BE2C (cell line): Measurements from ENCODE around the gene MOB3A.

ENCODE experiments used
- DNase-seq: peaks from one replicate; pipeline ENCODE4 v3.0.0-alpha.2; 2020
- H3K27me3 ChIP-seq: fragments of 250-450 bp; sonication (Bioruptor Pico); 2 replicates; pipeline ENCODE4 v1.5.1; 2020; ENCODE audit warnings: mild to moderate bottlenecking
- H3K36me3 ChIP-seq: fragments of 250-450 bp; sonication (Bioruptor Pico); 2 replicates; pipeline ENCODE4 v1.5.1; 2020; ENCODE audit warnings: mild to moderate bottlenecking
- H3K4me1 ChIP-seq: fragments of 250-450 bp; sonication (Bioruptor Pico); 2 replicates; pipeline ENCODE4 v1.5.1; 2020
- H3K4me3 ChIP-seq: 2 replicates; pipeline ENCODE4 v1.5.1; 2011; ENCODE audit warnings: low read depth, low read length
- H3K9me3 ChIP-seq: fragments of 250-450 bp; sonication (Bioruptor Pico); 2 replicates; pipeline ENCODE4 v1.5.1; 2020
- CTCF ChIP-seq: IDR thresholded peaks from 2 replicates; pipeline ENCODE4 v1.5.1; 2012; ENCODE audit warnings: mild to moderate bottlenecking, low read depth, low read length

Gene MOB3A

GRCh38 chr19:2057484-2058469, 38.3 kb downstream of the MOB3A start:
- no peak overlapping the region for H3K4me3 ChIP-seq
- no peak for DNase-seq

GRCh38 chr19:2056837-2057192, 39.3 kb downstream of the MOB3A start:
- Histone ChIP-seq H3K36me3 (no peaks in the 10 kb centered on the region), H3K9me3 (no peaks in the 10 kb centered on the region), H3K4me3 (no peak overlapping the region), H3K27me3 (no peaks in the 10 kb centered on the region), H3K4me1 (peaks cover 12% of the 10 kb centered on the region)
- no peak for TF ChIP-seq CTCF
- DNase-seq, result no peak

More at GRCh38 chr19:2057484-2058469, 38.3 kb downstream of the MOB3A start:
- H3K36me3 ChIP-seq, result no peaks in the 10 kb centered on the region
- no peaks in the 10 kb centered on the region for H3K27me3 ChIP-seq
- peaks cover 18% of the 10 kb centered on the region for H3K4me1 ChIP-seq
- TF ChIP-seq CTCF, result no peak
- H3K9me3 ChIP-seq, result no peaks in the 10 kb centered on the region

GRCh38 chr19:2055931-2056836, 39.9 kb downstream of the MOB3A start:
- H3K4me3 ChIP-seq, result no peak overlapping the region

GRCh38 chr19:2054763-2055162, 41.4 kb downstream of the MOB3A start:
- no peak for DNase-seq
- TF ChIP-seq CTCF, result no peak
- no peaks in the 10 kb centered on the region for H3K9me3 ChIP-seq
- H3K4me3 ChIP-seq, result no peak overlapping the region
- peaks cover 5% of the 10 kb centered on the region for H3K4me1 ChIP-seq
- H3K27me3 ChIP-seq, result no peaks in the 10 kb centered on the region
- H3K36me3 ChIP-seq, result no peaks in the 10 kb centered on the region

More at GRCh38 chr19:2055931-2056836, 39.9 kb downstream of the MOB3A start:
- Histone ChIP-seq H3K4me1 (peaks cover 12% of the 10 kb centered on the region), H3K9me3 (no peaks in the 10 kb centered on the region), H3K27me3 (no peaks in the 10 kb centered on the region), H3K36me3 (no peaks in the 10 kb centered on the region)
- no peak for TF ChIP-seq CTCF
- no peak for DNase-seq

DNA sequence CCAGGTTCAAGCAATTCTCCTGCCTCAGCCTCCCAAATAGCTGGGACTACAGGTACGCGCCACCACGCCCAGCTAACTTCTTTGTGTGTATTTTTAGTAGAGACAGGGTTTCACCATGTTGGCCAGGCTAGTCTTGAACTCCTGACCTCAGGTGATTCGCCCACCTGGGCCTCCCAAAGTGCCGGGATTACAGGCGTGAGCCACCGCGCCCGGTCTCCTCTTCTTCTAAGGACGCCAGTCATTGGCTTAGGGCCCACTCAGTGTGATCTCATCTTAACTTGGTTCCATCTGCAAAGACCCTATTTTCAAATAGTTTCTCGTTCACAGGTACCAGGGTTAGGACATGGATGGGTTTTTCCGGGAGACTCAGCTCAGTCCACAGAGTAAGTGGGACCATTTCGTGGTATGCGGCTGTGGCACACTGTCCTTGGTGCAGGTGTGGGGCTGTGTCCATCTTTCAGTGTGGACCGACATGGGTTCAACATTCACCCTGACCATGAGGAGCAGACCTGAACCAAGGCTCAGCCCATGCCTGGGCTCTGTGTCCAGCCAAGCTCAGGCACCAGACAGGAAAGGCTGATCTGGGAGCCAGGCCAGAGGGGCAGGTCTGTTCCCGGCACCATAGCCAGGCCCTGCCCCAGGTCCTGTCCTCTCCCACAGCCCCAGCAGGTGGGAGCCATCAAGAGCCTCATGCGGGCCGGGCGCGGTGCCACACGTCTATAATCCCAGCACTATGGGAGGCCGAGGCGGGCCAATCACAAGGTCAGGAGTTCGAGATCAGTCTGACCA, 42.3 kb downstream of the MOB3A start:
- H3K4me3 ChIP-seq, result no peak overlapping the region
- TF ChIP-seq CTCF, result no peak
- peaks cover 5% of the 10 kb centered on the region; the same call in 1 of the 2 replicates for H3K36me3 ChIP-seq
- H3K9me3 ChIP-seq, result no peaks in the 10 kb centered on the region
- peaks cover 7% of the 10 kb centered on the region for H3K4me1 ChIP-seq
- H3K27me3 ChIP-seq, result no peaks in the 10 kb centered on the region
- DNase-seq, result peak; percentile 19
